ENCODE measurements around the gene DMXL1.

DNA sequence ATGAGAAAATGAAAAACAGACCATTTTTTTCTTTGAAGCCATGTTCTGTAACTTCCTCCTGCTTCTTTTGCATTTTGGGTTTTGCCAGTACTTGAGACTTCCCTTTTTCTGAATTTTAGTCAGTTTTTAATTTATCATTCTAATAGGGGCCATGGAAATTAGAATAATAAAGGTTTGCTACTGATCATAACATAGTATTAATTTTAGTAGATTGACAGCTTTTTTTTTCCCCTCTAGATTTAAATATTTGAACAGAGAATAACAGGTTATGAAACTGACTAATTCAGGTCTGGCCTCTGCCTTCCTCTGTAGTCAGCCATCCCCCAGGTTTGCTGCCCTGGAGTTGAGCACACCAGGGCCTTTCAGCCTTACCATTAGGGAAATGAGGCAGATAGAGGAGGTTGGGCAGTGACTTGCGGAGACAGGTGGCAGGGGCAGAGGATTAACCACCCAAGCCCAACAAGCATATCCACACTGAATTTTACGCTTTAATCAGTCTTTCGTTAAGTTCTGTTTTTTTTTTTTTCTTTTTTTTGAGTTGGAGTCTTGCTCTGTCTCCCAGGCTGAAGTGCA is 204.8 kb downstream of the DMXL1 start:
- no peak for TF ChIP-seq EZH2 (IDR thresholded peaks at IDR 0.05; ENCODE audit: low read depth, unreplicated experiment)
- TF ChIP-seq, protein P1, sequence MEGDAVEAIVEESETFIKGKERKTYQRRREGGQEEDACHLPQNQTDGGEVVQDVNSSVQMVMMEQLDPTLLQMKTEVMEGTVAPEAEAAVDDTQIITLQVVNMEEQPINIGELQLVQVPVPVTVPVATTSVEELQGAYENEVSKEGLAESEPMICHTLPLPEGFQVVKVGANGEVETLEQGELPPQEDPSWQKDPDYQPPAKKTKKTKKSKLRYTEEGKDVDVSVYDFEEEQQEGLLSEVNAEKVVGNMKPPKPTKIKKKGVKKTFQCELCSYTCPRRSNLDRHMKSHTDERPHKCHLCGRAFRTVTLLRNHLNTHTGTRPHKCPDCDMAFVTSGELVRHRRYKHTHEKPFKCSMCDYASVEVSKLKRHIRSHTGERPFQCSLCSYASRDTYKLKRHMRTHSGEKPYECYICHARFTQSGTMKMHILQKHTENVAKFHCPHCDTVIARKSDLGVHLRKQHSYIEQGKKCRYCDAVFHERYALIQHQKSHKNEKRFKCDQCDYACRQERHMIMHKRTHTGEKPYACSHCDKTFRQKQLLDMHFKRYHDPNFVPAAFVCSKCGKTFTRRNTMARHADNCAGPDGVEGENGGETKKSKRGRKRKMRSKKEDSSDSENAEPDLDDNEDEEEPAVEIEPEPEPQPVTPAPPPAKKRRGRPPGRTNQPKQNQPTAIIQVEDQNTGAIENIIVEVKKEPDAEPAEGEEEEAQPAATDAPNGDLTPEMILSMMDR (conservative IDR thresholded peaks at IDR 0.05; ENCODE audit: low read depth in 2 of 2): no peak
- TF ChIP-seq, protein P2, sequence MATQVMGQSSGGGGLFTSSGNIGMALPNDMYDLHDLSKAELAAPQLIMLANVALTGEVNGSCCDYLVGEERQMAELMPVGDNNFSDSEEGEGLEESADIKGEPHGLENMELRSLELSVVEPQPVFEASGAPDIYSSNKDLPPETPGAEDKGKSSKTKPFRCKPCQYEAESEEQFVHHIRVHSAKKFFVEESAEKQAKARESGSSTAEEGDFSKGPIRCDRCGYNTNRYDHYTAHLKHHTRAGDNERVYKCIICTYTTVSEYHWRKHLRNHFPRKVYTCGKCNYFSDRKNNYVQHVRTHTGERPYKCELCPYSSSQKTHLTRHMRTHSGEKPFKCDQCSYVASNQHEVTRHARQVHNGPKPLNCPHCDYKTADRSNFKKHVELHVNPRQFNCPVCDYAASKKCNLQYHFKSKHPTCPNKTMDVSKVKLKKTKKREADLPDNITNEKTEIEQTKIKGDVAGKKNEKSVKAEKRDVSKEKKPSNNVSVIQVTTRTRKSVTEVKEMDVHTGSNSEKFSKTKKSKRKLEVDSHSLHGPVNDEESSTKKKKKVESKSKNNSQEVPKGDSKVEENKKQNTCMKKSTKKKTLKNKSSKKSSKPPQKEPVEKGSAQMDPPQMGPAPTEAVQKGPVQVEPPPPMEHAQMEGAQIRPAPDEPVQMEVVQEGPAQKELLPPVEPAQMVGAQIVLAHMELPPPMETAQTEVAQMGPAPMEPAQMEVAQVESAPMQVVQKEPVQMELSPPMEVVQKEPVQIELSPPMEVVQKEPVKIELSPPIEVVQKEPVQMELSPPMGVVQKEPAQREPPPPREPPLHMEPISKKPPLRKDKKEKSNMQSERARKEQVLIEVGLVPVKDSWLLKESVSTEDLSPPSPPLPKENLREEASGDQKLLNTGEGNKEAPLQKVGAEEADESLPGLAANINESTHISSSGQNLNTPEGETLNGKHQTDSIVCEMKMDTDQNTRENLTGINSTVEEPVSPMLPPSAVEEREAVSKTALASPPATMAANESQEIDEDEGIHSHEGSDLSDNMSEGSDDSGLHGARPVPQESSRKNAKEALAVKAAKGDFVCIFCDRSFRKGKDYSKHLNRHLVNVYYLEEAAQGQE (IDR thresholded peaks at IDR 0.05; ENCODE audit: unreplicated experiment): no peak
- TF ChIP-seq POLR2AphosphoS5 (IDR thresholded peaks at IDR 0.05; ENCODE audit: low read depth): no peak
- no peak for TF ChIP-seq CREB1 (CRISPR knock-in tag; IDR thresholded peaks at IDR 0.05; ENCODE audit: low read depth)
- TF ChIP-seq ZNF331 (CRISPR knock-in tag; IDR thresholded peaks at IDR 0.05; ENCODE audit: low read depth): no peak
- no peak for TF ChIP-seq EZH2phosphoT487 (IDR thresholded peaks at IDR 0.05; ENCODE audit: unreplicated experiment)
- TF ChIP-seq ZNF114 (CRISPR knock-in tag; IDR thresholded peaks at IDR 0.05): no peak
- TF ChIP-seq NANOG (IDR thresholded peaks at IDR 0.05; ENCODE audit: borderline replicate concordance): no peak
